HG02973 (cell line): ENCODE measurements around the gene ZBTB24.

Source experiments
- ATAC-seq: cut with Tn5 transposase; IDR thresholded peaks from one replicate; pipeline ENCODE4 v1.9.1; 2021; ENCODE audit warnings: moderate library complexity; ENCODE audit not compliant: unreplicated experiment

The ZBTB24 gene

DNA sequence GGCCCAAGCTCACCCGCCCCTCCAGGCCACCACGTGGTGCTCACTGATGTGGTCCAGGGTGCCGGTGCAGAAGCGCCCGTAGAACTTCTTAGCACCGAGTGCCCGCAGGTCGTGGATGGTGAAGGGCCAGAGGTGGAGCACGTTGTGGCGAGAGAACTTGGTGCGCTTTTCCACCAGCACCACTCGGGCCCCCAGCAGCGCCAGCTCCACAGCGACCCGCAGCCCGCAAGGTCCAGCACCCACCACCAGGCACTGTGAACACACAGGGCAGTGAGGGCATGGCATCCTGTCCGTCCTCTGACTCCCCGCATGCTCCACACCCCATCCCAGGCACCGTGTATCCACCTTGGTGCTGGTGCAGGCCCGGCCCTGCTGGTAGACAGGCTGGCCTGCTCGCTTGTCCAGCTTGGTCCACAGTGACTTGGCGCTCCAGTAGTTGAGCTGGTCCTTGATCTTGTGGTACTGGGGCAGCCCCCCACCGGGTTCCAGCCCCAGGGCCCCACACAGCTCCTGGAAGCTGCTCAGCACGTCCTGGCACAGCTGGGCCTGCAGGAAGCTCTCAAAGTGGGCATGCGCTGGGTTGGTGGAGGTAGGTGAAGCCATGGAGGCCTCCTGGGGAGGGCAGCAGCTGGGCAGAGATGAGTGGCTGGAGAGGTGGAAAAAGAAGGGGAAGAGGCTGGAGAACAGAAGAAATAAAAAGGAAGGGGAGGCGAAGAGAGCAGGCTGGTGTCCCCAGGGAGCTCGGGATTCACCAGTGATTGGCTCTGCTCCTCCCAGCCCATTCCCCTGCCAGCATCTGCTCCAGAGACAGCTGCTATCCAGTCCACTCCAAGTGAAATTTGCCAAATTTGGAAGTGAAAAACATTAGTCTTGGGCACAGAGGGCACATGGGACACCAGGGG, 29.2 kb downstream of the ZBTB24 start:
- ATAC-seq: no peak

DNA sequence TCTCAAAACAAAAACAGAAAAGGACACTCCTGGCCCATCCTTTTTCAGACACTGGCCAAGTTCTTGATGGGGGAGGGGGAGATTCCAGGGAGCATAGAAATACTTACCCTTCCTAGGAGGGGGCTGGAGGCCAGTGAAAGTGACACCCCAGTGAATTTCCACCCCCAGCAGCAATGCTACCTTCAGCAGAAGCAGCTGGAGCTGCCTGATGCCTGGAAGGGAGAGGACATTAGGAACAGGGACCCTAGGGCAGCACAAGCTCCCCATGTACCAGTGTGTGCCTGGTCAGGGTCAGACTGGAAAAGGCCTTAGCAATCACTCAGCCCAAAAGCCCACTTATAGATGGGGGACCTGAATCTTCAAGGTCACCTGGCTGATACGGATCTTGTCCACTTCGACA, 29.9 kb downstream of the ZBTB24 start:
- ATAC-seq: no peak

DNA sequence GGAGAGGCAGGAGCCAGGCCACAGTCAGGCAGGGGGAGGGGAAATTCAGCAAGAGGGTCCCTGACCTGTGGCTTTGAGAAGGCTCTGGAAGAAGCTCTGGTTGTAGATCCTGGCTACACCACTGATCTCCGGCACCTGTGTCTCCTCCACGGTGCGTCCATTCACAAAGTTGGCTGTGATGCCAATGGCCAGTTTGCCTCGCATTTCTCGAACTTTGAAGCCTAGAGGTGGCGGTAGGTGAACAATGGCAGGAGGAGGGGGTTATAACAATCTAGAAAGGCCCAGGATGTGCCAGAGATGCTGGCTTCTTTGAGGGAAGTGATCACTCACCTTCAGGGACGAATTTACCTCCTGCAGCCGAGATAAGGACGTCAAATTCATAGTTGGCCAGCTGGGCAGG, 30.8 kb downstream of the ZBTB24 start:
- no peak for ATAC-seq

DNA sequence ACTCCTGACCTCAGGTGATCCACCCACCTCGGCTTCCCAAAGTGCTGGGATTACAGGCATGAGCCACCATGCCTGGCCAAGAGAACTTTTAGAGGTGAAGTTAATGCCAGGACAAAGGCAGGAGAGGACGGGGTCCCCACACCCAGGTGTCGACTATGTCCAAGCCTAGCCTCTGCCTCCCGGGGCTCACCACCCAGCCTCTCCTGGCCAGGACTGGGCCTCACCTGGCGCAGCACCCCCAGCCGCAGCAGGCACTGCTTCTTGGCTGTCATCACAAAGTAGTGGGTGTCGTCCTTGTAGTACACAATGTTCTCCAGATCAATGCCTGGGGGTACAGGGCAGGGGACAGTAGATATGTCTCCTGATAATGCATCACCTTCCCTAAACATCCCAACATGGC, 31.6 kb downstream of the ZBTB24 start:
- no peak for ATAC-seq

DNA sequence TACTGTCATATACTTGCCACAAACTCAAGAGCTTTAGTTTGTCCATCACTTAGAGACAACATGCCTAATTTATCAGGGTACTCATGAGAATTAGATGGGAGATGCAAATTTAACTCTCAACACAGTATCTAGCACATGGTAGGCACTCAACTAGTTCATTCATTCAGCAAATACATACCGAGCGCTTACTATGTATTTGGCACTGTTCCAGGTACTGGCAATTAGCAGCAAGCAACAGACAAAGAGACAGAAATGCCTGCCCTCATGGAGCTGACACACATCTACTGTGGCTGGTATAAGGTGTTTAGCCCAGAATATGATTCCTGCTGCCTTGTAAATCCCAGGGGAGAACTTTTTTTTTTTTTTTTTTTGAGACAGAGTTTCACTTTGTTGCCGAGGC, 32.2 kb downstream of the ZBTB24 start:
- ATAC-seq: no peak

DNA sequence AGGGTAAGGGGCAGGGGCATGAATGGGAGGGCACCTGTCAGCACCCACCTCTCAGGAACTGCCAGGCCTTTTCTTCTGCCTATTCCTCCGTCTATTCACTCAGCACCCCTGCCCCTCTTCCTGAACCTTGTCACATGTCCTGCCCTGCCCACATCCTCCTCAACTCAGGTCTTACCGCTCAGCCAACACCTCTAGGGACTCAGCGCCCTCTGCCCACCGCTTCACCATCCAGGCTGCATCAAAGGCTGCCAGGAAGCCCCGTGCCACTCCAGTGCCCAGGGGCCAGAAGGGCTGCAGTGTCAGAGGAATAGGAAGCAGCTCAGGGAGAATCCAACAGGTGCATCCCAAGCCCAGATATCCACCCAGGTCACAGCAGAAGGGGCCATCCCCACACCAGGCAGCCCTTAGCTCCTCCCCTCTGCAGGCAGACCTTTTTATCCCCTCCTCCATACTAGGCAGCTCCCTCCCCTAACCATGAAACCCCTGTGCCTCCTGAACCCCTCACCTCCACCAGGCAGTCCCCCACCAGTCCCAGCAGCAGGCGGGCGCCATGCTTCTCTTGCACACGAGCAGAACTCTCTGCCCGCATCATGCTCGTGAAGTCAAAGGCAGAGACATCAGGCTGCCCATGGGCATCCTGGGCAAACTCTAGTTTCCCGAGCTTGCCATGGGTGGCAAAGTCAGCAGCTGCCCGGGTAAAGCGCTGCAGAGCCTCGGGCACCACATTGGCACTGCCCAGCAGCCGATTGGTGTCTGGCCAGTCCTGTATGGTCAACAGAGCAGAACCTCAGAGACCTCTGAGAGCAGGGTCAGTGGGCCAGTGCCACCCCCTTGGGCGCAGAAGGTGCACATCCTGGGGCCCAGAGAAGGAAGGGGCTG, 33.0 kb downstream of the ZBTB24 start:
- ATAC-seq: no peak

DNA sequence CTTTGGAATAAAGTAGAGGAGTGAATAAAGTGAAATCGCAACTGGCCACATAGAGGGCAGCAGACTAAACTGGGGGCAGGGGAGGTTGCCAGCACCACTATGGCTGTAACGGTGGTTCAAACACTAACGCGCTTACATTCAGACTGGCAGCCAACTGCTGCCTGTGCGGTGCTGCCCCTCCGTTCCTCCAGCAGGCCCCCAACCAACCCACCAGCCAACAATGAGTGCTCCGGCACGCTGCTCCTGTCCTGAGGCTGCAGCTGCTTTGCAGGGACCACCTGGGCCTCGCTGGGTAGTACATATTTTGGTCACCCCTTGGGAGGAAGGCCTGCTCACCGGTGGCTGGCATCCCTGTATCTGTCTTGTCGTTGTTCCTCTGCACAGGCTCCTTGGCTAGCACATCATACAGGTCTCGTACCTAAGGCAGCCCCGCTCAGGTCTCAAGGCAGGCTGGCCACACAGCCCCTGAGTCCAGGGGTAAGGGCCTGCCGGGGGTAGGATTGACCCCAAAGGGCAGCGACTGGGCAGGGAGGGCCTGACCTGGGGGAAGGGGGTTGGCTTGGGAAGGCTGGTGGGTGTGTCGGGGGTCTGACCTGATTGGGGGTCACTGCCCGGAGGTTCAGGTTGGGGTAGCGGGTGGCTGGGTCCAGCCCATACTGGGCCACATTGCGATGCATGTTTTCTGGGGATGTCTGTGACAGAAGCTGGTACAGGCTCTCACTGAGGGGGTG, 33.8 kb downstream of the ZBTB24 start:
- no peak for ATAC-seq

DNA sequence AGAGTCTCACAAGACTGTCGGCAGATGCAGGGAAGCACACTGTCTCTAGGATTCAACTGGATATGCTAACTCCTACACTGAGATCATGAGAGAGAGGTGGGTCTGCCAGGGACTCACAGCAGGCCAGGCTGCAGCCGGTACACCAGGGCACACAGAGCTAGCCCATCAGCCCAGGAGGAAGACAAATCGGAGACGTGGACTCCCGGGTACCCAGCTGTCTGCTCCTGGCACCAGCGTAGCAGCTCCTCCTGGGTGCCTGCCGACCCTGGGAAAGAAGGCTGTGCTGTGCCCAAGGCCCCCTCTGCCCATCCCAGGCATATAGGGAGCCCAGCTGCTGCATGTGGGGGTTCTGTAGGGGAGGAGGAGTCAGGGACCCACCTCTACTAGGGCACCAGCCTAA, 34.4 kb downstream of the ZBTB24 start:
- no peak for ATAC-seq

DNA sequence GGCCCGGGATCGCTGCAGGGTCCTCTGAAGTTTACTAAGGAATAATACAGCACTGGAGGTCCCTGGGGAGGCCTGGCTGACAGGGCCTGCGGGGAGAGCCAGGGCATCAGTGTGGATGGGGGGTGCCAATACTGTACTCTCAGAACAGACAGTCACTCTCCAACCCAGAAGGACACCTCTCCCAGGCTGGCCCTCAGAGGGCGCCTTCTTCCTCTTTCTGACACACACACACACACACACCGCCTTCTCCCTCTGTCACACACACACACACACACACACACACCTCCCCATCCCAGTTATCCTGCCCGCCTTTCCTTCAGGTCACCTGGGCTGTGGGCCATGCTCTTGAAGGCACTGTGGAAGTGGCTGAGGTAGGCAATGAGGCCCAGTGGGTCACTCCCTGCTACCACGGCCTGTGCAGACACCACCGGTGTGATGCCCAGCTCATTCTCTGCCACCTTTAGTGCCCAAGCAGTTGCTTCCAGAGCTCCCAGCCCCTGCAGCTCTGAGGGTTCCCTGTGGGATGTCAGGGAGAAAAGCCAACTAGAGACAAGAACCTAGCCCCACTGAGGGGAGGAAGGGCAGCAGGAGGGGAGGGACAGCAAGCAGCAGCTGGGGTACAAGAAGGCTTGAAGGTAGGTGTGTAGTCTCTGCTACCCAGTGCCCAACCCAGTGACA, 35.0 kb downstream of the ZBTB24 start:
- no peak for ATAC-seq

DNA sequence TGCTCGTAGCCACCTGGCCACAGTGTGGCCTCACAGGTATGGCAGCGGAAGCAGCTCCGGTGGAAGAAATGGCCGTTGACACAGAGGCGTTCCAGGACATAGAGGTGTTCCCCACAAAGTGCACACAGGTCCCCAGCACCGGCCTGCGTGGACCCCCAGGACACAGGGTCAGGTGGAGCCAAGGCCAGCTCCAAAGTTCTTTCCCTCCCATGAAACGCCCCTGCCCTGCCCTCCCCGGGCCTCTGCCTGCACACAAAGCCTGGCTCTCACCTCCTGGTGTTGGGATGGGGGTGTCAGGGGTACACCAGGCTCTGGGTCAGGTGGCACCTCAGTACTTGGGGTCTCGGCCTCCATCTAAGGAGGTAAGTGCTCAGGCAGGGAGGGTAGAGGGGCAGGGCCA, 35.9 kb downstream of the ZBTB24 start:
- ATAC-seq: no peak

DNA sequence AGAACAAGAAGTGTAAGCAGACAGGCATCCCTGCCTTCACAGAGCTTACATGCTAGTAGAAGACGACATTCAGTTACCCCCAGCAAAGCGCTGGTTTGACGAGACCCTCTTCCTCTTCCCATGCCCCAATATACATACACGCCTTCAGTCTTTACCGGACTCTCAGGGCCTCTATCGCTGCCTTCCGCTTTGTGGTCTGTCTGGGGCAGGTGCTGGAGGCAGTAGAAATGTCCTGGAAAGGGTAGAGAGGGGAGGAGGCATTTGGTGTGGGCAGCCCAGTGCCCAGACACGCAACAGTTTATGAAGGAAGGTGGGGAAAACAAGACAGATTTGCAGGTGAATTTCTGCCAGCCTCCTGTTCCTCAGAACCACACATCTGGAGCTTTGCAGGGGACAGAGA, 36.5 kb downstream of the ZBTB24 start:
- no peak for ATAC-seq

DNA sequence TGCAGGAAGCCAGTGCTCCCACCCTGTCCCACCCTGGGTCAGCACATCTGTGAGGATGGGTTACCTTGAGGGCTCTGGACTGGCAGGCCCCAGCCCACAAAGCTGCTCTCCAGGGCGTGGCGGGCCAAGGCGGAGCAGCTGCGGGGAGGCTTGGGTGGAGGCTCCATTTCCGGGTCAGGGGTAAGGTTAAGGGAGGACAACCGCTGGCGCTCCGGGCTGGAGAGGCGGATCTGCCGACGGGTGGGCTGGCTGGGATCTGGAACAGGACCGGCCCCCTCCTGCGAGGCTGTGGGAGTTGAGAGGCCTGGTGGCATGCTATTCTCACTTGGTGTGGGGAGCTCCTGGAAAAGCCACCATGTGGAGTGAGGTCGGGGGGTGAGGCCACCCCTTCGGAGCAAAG, 36.9 kb downstream of the ZBTB24 start:
- ATAC-seq: no peak

DNA sequence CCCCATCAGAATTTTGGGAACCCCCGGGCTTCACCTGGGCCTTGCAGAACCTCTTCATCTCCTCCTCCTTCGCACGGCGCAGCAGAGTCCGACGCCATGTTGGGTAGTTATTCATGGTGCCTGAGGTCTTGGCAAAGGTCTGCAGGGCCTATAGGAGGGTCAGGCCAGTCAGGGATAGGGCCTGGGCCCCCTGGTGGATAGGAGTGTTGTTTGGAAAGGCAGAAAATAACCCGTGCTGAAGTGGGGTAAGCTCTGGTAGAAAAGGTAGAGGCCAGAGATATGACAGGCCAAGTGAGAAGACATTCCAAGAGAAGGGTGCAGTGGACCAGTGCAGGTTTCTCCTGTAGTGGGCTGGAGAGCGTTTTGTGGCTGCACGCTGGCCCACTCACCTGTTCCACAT, 37.6 kb downstream of the ZBTB24 start:
- ATAC-seq: no peak

DNA sequence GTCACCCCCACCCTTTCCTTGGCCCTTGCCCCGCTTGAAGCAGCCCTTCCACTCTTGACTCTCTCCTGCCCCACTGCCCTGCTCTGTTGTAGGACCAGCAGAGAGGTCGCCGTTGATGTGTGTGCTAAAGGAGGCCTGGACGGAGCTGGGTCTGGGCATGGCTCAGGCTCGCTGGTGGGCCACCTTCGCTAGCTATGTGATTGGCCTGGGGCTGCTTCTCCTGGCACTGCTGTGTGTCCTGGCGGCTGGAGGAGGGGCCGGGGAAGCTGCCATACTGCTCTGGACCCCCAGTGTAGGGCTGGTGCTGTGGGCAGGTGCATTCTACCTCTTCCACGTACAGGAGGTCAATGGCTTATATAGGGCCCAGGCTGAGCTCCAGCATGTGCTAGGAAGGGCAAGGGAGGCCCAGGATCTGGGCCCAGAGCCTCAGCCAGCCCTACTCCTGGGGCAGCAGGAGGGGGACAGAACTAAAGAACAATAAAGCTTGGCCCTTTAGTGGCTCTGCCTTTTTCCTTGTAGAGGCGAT, 39.5 kb downstream of the ZBTB24 start:
- ATAC-seq: no peak

DNA sequence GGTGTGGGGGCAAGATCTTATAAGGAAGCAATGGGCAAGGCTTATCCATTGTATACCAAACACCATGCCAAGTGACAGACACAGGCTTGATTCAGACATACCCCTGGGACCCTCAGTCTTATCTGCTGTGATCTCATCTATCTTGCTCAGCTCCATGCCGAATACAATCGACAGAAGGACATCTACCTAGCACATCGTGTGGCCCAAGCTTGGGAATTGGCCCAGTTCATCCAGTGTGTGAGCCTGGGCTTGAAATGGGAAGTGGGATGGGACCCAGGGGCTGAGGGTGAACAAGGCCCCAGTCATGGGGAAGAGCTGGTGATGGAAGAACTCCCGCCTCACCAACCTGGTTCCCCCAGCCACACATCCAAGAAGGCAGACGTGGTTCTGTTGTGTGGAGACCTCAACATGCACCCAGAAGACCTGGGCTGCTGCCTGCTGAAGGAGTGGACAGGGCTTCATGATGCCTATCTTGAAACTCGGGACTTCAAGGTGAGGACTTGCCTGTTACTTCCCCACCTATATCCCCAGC, 40.6 kb downstream of the ZBTB24 start:
- ATAC-seq: no peak

DNA sequence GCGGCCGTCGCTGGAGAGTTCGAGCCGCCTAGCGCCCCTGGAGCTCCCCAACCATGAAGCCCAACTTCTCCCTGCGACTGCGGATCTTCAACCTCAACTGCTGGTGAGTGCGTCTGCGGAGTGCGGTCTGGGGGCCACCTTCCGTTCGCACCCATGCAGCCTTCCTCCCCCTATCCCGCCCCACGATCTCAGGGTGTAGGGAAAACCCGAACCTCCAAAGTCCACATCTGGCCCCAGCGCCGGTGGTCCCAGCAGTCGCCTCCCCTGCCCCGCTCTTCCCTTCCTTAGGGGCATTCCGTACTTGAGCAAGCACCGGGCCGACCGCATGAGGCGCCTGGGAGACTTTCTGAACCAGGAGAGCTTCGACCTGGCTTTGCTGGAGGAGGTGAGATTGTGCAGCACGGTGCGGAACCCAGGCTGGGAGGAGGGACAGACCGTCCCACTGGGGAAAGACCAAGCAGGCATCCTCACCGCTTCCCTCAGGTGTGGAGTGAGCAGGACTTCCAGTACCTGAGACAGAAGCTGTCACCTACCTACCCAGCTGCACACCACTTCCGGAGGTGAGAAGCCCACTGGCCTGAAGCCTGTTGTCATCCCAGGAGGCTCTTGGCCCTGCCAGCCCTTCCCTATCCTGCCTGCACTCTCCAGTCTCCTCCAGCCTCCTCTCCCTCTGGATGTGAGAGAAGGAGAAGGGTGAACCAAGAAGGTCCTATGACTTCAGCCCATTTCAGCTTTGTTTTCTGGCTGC, 41.8 kb downstream of the ZBTB24 start:
- ATAC-seq: no peak

DNA sequence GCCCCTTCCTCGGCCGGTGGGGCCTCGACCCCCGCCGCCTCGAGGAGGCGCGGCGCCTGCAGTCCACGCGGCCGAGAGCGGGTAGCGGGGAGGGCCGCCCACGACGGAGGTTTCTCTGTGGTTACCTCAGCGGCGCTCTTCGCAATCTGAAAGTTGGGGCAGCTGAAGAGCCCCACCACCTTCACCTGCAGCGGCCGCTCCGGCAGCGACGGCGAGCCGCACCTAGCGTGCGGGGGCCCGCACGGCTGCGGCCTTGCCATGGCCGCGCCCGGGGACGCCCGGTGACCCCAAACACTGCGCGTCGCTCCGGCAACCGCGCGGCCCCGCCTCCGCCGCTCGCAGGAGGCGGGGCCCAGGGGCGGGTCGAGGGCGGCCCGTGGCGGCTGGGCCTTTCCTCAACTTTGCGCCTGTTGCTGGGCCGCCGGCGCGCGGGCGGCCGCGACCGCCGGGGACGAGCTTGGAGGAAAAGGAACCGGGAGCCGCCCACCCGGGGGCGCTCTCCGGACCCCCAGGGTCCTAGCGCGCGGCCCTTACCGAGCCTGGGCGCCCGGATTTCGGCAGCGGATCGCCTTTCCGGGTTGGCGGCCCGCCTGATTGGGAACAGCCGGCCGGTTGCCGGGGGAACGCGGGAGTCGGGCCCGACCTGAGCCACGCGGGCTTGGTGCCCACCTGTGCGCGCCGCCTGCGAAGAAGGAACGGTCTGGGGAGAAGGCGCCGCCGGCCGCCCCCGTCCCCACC, 42.5 kb downstream of the ZBTB24 start, which contains the start of the genes PPIL6 and SMPD2:
PPIL6 (minus strand) TSS at position 298 of the 738 bp plus-strand sequence; CDS start at position 260, 38 bp downstream.
SMPD2 (plus strand) TSS at position 394 of the 738 bp plus-strand sequence. CDS start 398 bp downstream, outside the sequence.
- ATAC-seq: peak; percentile 78

DNA sequence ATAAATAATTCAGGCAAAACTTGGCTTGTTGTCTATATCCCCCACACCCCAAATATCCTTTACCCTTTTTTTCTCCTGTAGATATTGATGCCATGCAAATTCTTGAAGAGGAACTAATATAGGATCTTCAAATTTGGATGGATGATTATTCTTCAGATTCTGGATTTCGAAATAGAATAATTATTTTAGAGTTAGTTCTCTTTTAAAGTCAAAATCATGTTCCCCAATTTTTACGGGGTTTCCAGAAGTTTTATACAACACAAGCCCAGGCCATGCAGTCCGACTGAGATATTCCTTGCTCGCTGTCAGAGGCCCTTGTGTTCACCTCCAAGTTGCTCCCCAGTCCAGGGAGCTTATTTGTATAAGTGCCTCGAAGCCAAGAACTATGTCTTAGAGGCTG, 47.0 kb downstream of the ZBTB24 start:
- ATAC-seq: no peak

DNA sequence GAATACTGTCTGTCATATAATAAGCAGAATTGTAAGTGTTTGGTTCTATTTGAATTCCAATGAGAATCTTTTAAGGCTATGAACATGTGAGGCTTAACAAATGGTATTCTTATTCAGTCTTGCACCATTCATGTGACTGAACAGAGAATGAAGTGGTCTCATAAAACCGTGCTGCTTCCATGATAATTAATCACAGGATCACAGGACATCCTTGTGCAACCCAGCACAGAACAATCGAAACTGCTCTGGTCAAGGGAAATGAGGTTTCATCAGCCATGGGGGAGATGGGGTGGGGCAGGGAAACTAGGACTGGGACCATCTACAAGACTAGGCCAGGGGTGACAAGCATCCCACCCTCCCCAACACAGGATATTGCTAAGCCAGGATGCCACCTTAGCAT, 48.6 kb downstream of the ZBTB24 start:
- no peak for ATAC-seq
